GM12878 (cell line): Measurements from ENCODE around the gene NCF2. TPM values are rescaled to one million over a fixed set of nuclear protein-coding genes. Genes with fewer than 3 reads are reported as not detected.

Experiments
- ATAC-seq: fragments of 200-7000 bp; cut with Tn5 transposase; 3 replicates; pipeline ENCODE4 v1.9.1; 2020; ENCODE audit warnings: mild to moderate bottlenecking, moderate library complexity
- BruUV-seq: library from RNA; stranded (reverse); fragments of 400-500 nt; replicated peaks from 2 replicates; lab custom pipeline; 2021; lab: Mats Ljungman, UMichigan
- CTCF ChIA-PET: fragments of 300-600 bp; sonication (Branson Sonifier 250); formaldehyde crosslinking; extraction: SDS; loops from one replicate; lab custom pipeline; 2021; ENCODE audit warnings: inconsistent platforms; lab: Yijun Ruan, JAX
- POLR2A ChIA-PET: fragments of 350-600 bp; formaldehyde crosslinking; extraction: SDS; loops from one replicate; lab custom pipeline; 2021; ENCODE audit warnings: inconsistent platforms; lab: Charles Lee
- RAD21 ChIA-PET: fragments of 300-600 bp; sonication (Branson Sonifier 250); formaldehyde crosslinking; loops from one replicate; lab custom pipeline; 2023; ENCODE audit warnings: antibody characterized with exemption; ENCODE audit not compliant: unreplicated experiment; lab: Charles Lee
- SMC1A ChIA-PET: fragments of 300-600 bp; sonication (Branson Sonifier 250); formaldehyde crosslinking; loops from one replicate; lab custom pipeline; 2023; ENCODE audit not compliant: unreplicated experiment, uncharacterized antibody; lab: Charles Lee
- DNase-seq: peaks from one replicate; pipeline ENCODE4 v3.0.0-alpha.2; 2011; ENCODE audit warnings: low read depth, low spot score
- FAIRE-seq: peaks from 3 replicates; lab custom pipeline; 2011; peaks lifted over from hg19 to GRCh38; lab: Jason Lieb, UNC
- H2AFZ ChIP-seq: 2 replicates; pipeline ENCODE4 v1.6.0; 2011; ENCODE audit warnings: low read depth, low read length, control low read depth; ENCODE audit not compliant: control insufficient read depth
- H3K27ac ChIP-seq: 2 replicates; pipeline ENCODE4 v1.5.1; 2011; ENCODE audit warnings: control low read depth; ENCODE audit not compliant: control insufficient read depth, insufficient read depth
- H3K27me3 ChIP-seq, 2 experiments: replicated peaks in 1 of 2; 2 replicates each; pipeline versions ENCODE4 v1.6.0 to v1.6.1; 2011; ENCODE audit warnings: low read length in 1 of 2; ENCODE audit not compliant: control insufficient read depth in 2 of 2, insufficient read depth in 2 of 2
- H3K36me3 ChIP-seq, 2 experiments: 2 replicates each; pipeline ENCODE4 v1.5.1; 2011; ENCODE audit warnings: low read length in 1 of 2; ENCODE audit not compliant: control insufficient read depth in 2 of 2, insufficient read depth in 2 of 2
- H3K4me1 ChIP-seq: 2 replicates; pipeline ENCODE4 v1.6.1; 2011; ENCODE audit warnings: mild to moderate bottlenecking, low read length, moderate library complexity, mixed read lengths; ENCODE audit not compliant: control insufficient read depth, insufficient read depth
- H3K4me2 ChIP-seq: 2 replicates; pipeline ENCODE4 v1.6.0; 2011; ENCODE audit warnings: control low read depth; ENCODE audit not compliant: control insufficient read depth, insufficient read depth
- H3K4me3 ChIP-seq: fragments of 200-600 bp; sonication (generic); 2 replicates; pipeline ENCODE4 v1.5.1; 2016
- H3K79me2 ChIP-seq: 2 replicates; pipeline ENCODE4 v1.6.0; 2011; ENCODE audit warnings: low read length; ENCODE audit not compliant: control insufficient read depth, insufficient read depth
- H3K9ac ChIP-seq: 2 replicates; pipeline ENCODE4 v1.8.0; 2011; ENCODE audit warnings: low read length, control low read depth, mixed read lengths; ENCODE audit not compliant: control insufficient read depth, insufficient read depth
- H3K9me3 ChIP-seq: replicated peaks from 3 replicates; pipeline ENCODE4 v1.5.1; 2011; ENCODE audit warnings: mild to moderate bottlenecking, low read length; ENCODE audit not compliant: control insufficient read depth, insufficient read depth
- H4K20me1 ChIP-seq: 2 replicates; pipeline ENCODE4 v1.6.0; 2011; ENCODE audit not compliant: control insufficient read depth, insufficient read depth
- CREB1 ChIP-seq: IDR thresholded peaks from 2 replicates; pipeline ENCODE4 v1.6.1; 2012; ENCODE audit warnings: low read depth, mild to moderate bottlenecking, inconsistent platforms
- EP300 ChIP-seq, 2 experiments: fragments of 150-350 bp in 1 of 2; IDR thresholded peaks; 2 replicates each; pipeline ENCODE4 v1.6.1; 2011 to 2012; ENCODE audit warnings: low read depth in 2 of 2, low read length in 2 of 2, borderline replicate concordance in 1 of 2, improper control_type of control experiment in 1 of 2, inconsistent platforms in 1 of 2; ENCODE audit not compliant: control insufficient read depth in 1 of 2
- GABPA ChIP-seq: IDR thresholded peaks from 2 replicates; pipeline ENCODE4 v1.6.1; 2014; ENCODE audit warnings: antibody characterized with exemption, low read depth, mild to moderate bottlenecking, inconsistent platforms
- HCFC1 ChIP-seq: fragments of 150-350 bp; IDR thresholded peaks from 2 replicates; pipeline ENCODE4 v1.6.1; 2014; ENCODE audit warnings: low read length
- IRF3 ChIP-seq: fragments of 450-650 bp; IDR thresholded peaks from 2 replicates; pipeline ENCODE4 v1.6.1; 2014; ENCODE audit warnings: mild to moderate bottlenecking
- IRF4 ChIP-seq: IDR thresholded peaks from 2 replicates; pipeline ENCODE4 v1.6.1; 2011; ENCODE audit warnings: low read depth, low read length
- JUNB ChIP-seq: IDR thresholded peaks from 2 replicates; pipeline ENCODE4 v1.6.1; 2016; ENCODE audit warnings: antibody characterized with exemption, mild to moderate bottlenecking
- LARP7 ChIP-seq: fragments of 450-650 bp; IDR thresholded peaks from 2 replicates; pipeline ENCODE4 v1.6.1; 2017; ENCODE audit warnings: mild to moderate bottlenecking
- MAX ChIP-seq: IDR thresholded peaks from 2 replicates; pipeline ENCODE4 v1.6.1; 2012; ENCODE audit warnings: low read depth, low read length, improper control_type of control experiment
- NFIC ChIP-seq: IDR thresholded peaks from 2 replicates; pipeline ENCODE4 v1.6.1; 2012; ENCODE audit warnings: low read depth, mild to moderate bottlenecking, inconsistent platforms, low read length, moderate library complexity
- NR2C2 ChIP-seq: IDR thresholded peaks from 2 replicates; pipeline ENCODE4 v1.6.1; 2011; ENCODE audit warnings: borderline replicate concordance, low read depth; ENCODE audit not compliant: control insufficient read depth, insufficient read length
- NR2F1 ChIP-seq: fragments of 450-650 bp; conservative IDR thresholded peaks from 2 replicates; pipeline ENCODE4 v1.6.1; 2017; ENCODE audit warnings: mild to moderate bottlenecking
- POLR2AphosphoS2 ChIP-seq: IDR thresholded peaks from 2 replicates; pipeline ENCODE4 v1.6.1; 2011; ENCODE audit warnings: low read depth, mild to moderate bottlenecking, low read length, improper control_type of control experiment, moderate library complexity
- RELA ChIP-seq: fragments of 450-650 bp; IDR thresholded peaks from 2 replicates; pipeline ENCODE4 v1.8.0; 2014; ENCODE audit warnings: borderline replicate concordance; ENCODE audit not compliant: partially characterized antibody
- RFX5 ChIP-seq: IDR thresholded peaks from 2 replicates; pipeline ENCODE4 v1.6.1; 2011; ENCODE audit warnings: low read depth, low read length, improper control_type of control experiment
- SP1 ChIP-seq: IDR thresholded peaks from one replicate; pipeline ENCODE4 v1.6.1; 2011; ENCODE audit warnings: low read depth, low read length
- STAT3 ChIP-seq: IDR thresholded peaks from 2 replicates; pipeline ENCODE4 v1.6.1; 2011; ENCODE audit warnings: low read depth, low read length, improper control_type of control experiment
- ZBTB4 ChIP-seq: fragments of 450-650 bp; formaldehyde crosslinking; IDR thresholded peaks from 2 replicates; pipeline ENCODE4 v1.4.0; 2022; ENCODE audit warnings: mild to moderate bottlenecking, moderate library complexity
- ZNF24 ChIP-seq: fragments of 450-650 bp; IDR thresholded peaks from 2 replicates; pipeline ENCODE4 v1.6.1; 2017; ENCODE audit warnings: antibody characterized with exemption, mild to moderate bottlenecking
- ZZZ3 ChIP-seq: IDR thresholded peaks from 2 replicates; pipeline ENCODE4 v1.6.1; 2011; ENCODE audit warnings: low read depth; ENCODE audit not compliant: control insufficient read depth, insufficient read length
- WGBS: methylation state at CpG from one replicate; pipeline ENCODE4 v1.1.6; 2016; ENCODE audit warnings: low lambda C conversion rate; ENCODE audit not compliant: insufficient replicate concordance, insufficient coverage; ENCODE audit errors: missing lambda C conversion rate; 5-methylcytosine and 5-hydroxymethylcytosine counted together
- in situ Hi-C: fragments of 300-500 bp; cut with MboI; formaldehyde crosslinking; loops from 9 replicates; pipeline ENCODE4 v1.14.3; 2018; ENCODE audit warnings: mixed read lengths
- intact Hi-C: fragments of 100-400 bp; cut with micrococcal nuclease; formaldehyde crosslinking; loops from one replicate; pipeline ENCODE4 v1.14.2; 2022; ENCODE audit not compliant: unreplicated experiment
- polyA plus RNA-seq, 11 experiments: library from polyadenylated mRNA; depleted of rRNA in 4 of 11; unstranded in 6 of 11; stranded (reverse) in 5 of 11; fragments of >200 nt; fragmentation: Nextera tagmentation in 4 of 11; fragmentation: Illumina TruSeq in 1 of 11; extraction: Ambion mirVana in 4 of 11; extraction: Trizol in 1 of 11; gene quantifications; 1 replicate in 1 of 11; 2 replicates in 10 of 11; pipeline versions ENCODE4 v1.2.1 to v1.2.3, GENCODE V29; 2011 to 2016; ENCODE audit warnings: inconsistent platforms in 2 of 11, missing spikeins in 2 of 11, low read depth in 1 of 11
- total RNA-seq, 4 experiments: library from RNA; depleted of rRNA in 3 of 4; stranded (reverse); fragments of >200 nt in 3 of 4; fragmentation: Illumina TruSeq in 1 of 4; extraction: Trizol in 1 of 4; gene quantifications; 2 replicates each; pipeline versions ENCODE4 v1.2.1 to v1.2.3, GENCODE V29; 2013 to 2021

Gene NCF2
- total and polyA plus RNA-seq, 10 of the 15 experiments (the other 5 are each of a cell fraction or from before 2014, with no cell fraction given): 31.4 to 256 (median 77.1) TPM

GRCh38 chr1:183588827-183589226 lies 1.4 kb downstream of the NCF2 start (continued):
- TF ChIP-seq MAX (no peak), ZBTB4 (CRISPR knock-in tag) (no peak), JUNB (no peak), POLR2AphosphoS2 (no peak), IRF3 (no peak), ZZZ3 (no peak), ZNF24 (no peak)
- TF ChIP-seq, all 136 proteins: peak for 5

GRCh38 chr1:183586926-183587325 lies 3.3 kb downstream of the NCF2 start:
- WGBS: 97% methylated on average over 8 of the region's 8 CpGs
- ChIA-PET RAD21 (interaction anchor here (0.8 to 9.5 kb wide), 14 partner anchors 8 to 102 kb away, joined by 3 to 188 read pairs (median 5); no protein-coding TSS in a partner anchor), SMC1A (interaction anchor here (0.6 to 11.7 kb wide), 13 partner anchors 8 to 118 kb away, joined by 3 to 363 read pairs (median 4); no protein-coding TSS in a partner anchor), CTCF (interaction anchor here (0.8 to 8.9 kb wide), 7 partner anchors 9 to 98 kb away, joined by 3 to 152 read pairs (median 6); no protein-coding TSS in a partner anchor), POLR2A (interaction anchor here (0.7 to 12.1 kb wide), 8 partner anchors 8 to 101 kb away, joined by 3 to 199 read pairs (median 6); no protein-coding TSS in a partner anchor)
- H3K27me3 ChIP-seq: no peaks in the 10 kb centered on the region
- no peaks in the 10 kb centered on the region for H3K9me3 ChIP-seq
- H3K9ac ChIP-seq: no peak overlapping the region
- in situ Hi-C loops: no loop called here
- BruUV-seq: no TSS peak
- intact Hi-C loops: no loop called here
- H3K4me1 ChIP-seq: peaks cover 30% of the 10 kb centered on the region
- H3K79me2 ChIP-seq: peaks cover 15% of the 10 kb centered on the region
- ATAC-seq (no peak), DNase-seq (no peak), FAIRE-seq (no peak)
- peaks cover 0 to 4% of the 10 kb centered on the region in 2 experiments; a peak in 1 of 4 replicates for H3K36me3 ChIP-seq
- no peak overlapping the region for H3K4me2 ChIP-seq
- no peak overlapping the region for H3K4me3 ChIP-seq
- H3K27ac ChIP-seq: no peak overlapping the region
- no peak overlapping the region for H2AFZ ChIP-seq
- no peaks in the 10 kb centered on the region for H4K20me1 ChIP-seq
- TF ChIP-seq EP300 (IDR thresholded peaks at IDR 0.05; ENCODE audit: borderline replicate concordance in 1 of 2, control insufficient read depth in 1 of 2, low read depth in 2 of 2, low read length in 2 of 2) (no peak), RFX5 (no peak), IRF4 (no peak), NR2F1 (no peak), NR2C2 (no peak), HCFC1 (no peak), CREB1 (no peak), LARP7 (no peak), NFIC (no peak), STAT3 (no peak), GABPA (no peak), RELA (no peak), SP1 (no peak)
